H9 (cell line): ENCODE results near the gene RALGAPB. TPM values are rescaled to one million over a fixed set of nuclear protein-coding genes. Genes with fewer than 3 reads are reported as not detected.

Source experiments
- DNase-seq: peaks from one replicate; pipeline ENCODE4 v3.0.0-alpha.2; 2017
- H2AFZ ChIP-seq: one replicate; pipeline ENCODE4 v1.6.1; 2013; ENCODE audit warnings: mild to moderate bottlenecking, low read length, control low read depth, moderate library complexity
- H2AK5ac ChIP-seq: 2 replicates; pipeline ENCODE4 v1.6.1; 2013; ENCODE audit warnings: low read length, control low read depth, mixed read lengths; ENCODE audit not compliant: insufficient read length
- H2BK120ac ChIP-seq: one replicate; pipeline ENCODE4 v1.6.1; 2013; ENCODE audit warnings: low read depth, mild to moderate bottlenecking, low read length, control low read depth, inconsistent platforms; ENCODE audit not compliant: poor library complexity, severe bottlenecking
- H2BK12ac ChIP-seq: 2 replicates; pipeline ENCODE4 v1.6.1; 2013; ENCODE audit warnings: low read length, control low read depth, mixed read lengths, low read depth; ENCODE audit not compliant: insufficient read length
- H2BK15ac ChIP-seq: 2 replicates; pipeline ENCODE4 v1.6.1; 2013; ENCODE audit warnings: low read depth, low read length, control low read depth
- H2BK20ac ChIP-seq: one replicate; pipeline ENCODE4 v1.6.1; 2013; ENCODE audit warnings: low read depth, mild to moderate bottlenecking, low read length, control low read depth, inconsistent platforms; ENCODE audit not compliant: poor library complexity, severe bottlenecking
- H2BK5ac ChIP-seq: 2 replicates; pipeline ENCODE4 v1.6.1; 2013; ENCODE audit warnings: low read length, control low read depth, mixed read lengths; ENCODE audit not compliant: insufficient read length
- H3K14ac ChIP-seq: 2 replicates; pipeline ENCODE4 v1.6.1; 2013; ENCODE audit warnings: low read length, control low read depth; ENCODE audit not compliant: insufficient read depth
- H3K18ac ChIP-seq: 2 replicates; pipeline ENCODE4 v1.6.1; 2013; ENCODE audit warnings: low read depth, mild to moderate bottlenecking, mixed read lengths, low read length, control low read depth; ENCODE audit not compliant: insufficient read length
- H3K23ac ChIP-seq: 2 replicates; pipeline ENCODE4 v1.6.1; 2013; ENCODE audit warnings: low read length, control low read depth, mixed read lengths, low read depth; ENCODE audit not compliant: insufficient read length
- H3K23me2 ChIP-seq: 2 replicates; pipeline ENCODE4 v1.6.1; 2013; ENCODE audit warnings: low read depth, mild to moderate bottlenecking, mixed read lengths, low read length, control low read depth; ENCODE audit not compliant: insufficient read length, poor library complexity, severe bottlenecking
- H3K27ac ChIP-seq: 2 replicates; pipeline ENCODE4 v1.5.1; 2013; ENCODE audit warnings: low read length, control low read depth, mixed read lengths, low read depth; ENCODE audit not compliant: insufficient read length
- H3K27me3 ChIP-seq: 2 replicates; pipeline ENCODE4 v1.6.1; 2013; ENCODE audit warnings: low read length, control low read depth, inconsistent platforms; ENCODE audit not compliant: insufficient read depth
- H3K4ac ChIP-seq: 2 replicates; pipeline ENCODE4 v1.6.1; 2013; ENCODE audit warnings: low read depth, mild to moderate bottlenecking, control low read depth, inconsistent platforms, low read length, moderate library complexity
- H3K4me1 ChIP-seq: 2 replicates; pipeline ENCODE4 v1.6.1; 2013; ENCODE audit warnings: low read length, control low read depth, inconsistent platforms; ENCODE audit not compliant: insufficient read depth
- H3K4me2 ChIP-seq: 2 replicates; pipeline ENCODE4 v1.6.1; 2013; ENCODE audit warnings: low read length, control low read depth, mixed read lengths; ENCODE audit not compliant: insufficient read length, insufficient read depth
- H3K56ac ChIP-seq: 2 replicates; pipeline ENCODE4 v1.6.1; 2013; ENCODE audit warnings: low read depth, mild to moderate bottlenecking, mixed read lengths, low read length, control low read depth; ENCODE audit not compliant: insufficient read length
- H3K79me1 ChIP-seq: 2 replicates; pipeline ENCODE4 v1.6.1; 2013; ENCODE audit warnings: low read depth, mild to moderate bottlenecking, moderate library complexity, low read length, control low read depth, inconsistent platforms; ENCODE audit not compliant: insufficient read depth, poor library complexity, severe bottlenecking
- H3K79me2 ChIP-seq: 2 replicates; pipeline ENCODE4 v1.6.1; 2013; ENCODE audit warnings: low read length, control low read depth, inconsistent platforms; ENCODE audit not compliant: insufficient read depth
- H3K9ac ChIP-seq: 2 replicates; pipeline ENCODE4 v1.6.1; 2013; ENCODE audit warnings: low read length, control low read depth, mixed read lengths; ENCODE audit not compliant: insufficient read length; ENCODE audit errors: extremely low read depth
- H3K9me3 ChIP-seq: one replicate; pipeline ENCODE4 v1.6.1; 2013; ENCODE audit warnings: low read depth, low read length, inconsistent platforms; ENCODE audit not compliant: control insufficient read depth
- H3T11ph ChIP-seq: one replicate; pipeline ENCODE4 v1.6.1; 2013; ENCODE audit warnings: mild to moderate bottlenecking, low read length, control low read depth, inconsistent platforms
- H4K20me1 ChIP-seq: one replicate; pipeline ENCODE4 v1.6.1; 2013; ENCODE audit not compliant: control insufficient read depth, insufficient read length, insufficient read depth
- H4K5ac ChIP-seq: 2 replicates; pipeline ENCODE4 v1.6.1; 2013; ENCODE audit warnings: low read depth, mild to moderate bottlenecking, mixed read lengths, low read length, control low read depth; ENCODE audit not compliant: insufficient read length
- H4K8ac ChIP-seq: replicated peaks from 2 replicates; pipeline ENCODE4 v1.6.1; 2013; ENCODE audit warnings: low read length, control low read depth, mixed read lengths, low read depth; ENCODE audit not compliant: insufficient read length
- H4K91ac ChIP-seq: 2 replicates; pipeline ENCODE4 v1.6.1; 2013; ENCODE audit warnings: low read depth, mild to moderate bottlenecking, moderate library complexity, mixed read lengths, low read length, control low read depth; ENCODE audit not compliant: insufficient read length
- H3K27ac Mint-ChIP-seq, 3 experiments: 2 replicates in 2 of 3; 3 replicates in 1 of 3; pipeline ENCODE4 v1.8.0; 2020 to 2021; ENCODE audit warnings: mixed read lengths in 3 of 3, mild to moderate bottlenecking in 1 of 3, moderate library complexity in 1 of 3
- H3K27me3 Mint-ChIP-seq: 2 replicates; pipeline ENCODE4 v1.8.0; 2021; ENCODE audit warnings: low read depth, mild to moderate bottlenecking, moderate library complexity, mixed read lengths
- H3K36me3 Mint-ChIP-seq, 3 experiments: 2 replicates in 2 of 3; 3 replicates in 1 of 3; pipeline ENCODE4 v1.8.0; 2020 to 2021; ENCODE audit warnings: low read depth in 3 of 3, mixed read lengths in 3 of 3; ENCODE audit not compliant: insufficient read depth in 1 of 3
- H3K4me1 Mint-ChIP-seq, 2 experiments: 2 replicates each; pipeline ENCODE4 v1.8.0; 2020; ENCODE audit warnings: mixed read lengths in 2 of 2
- H3K4me3 Mint-ChIP-seq, 2 experiments: 2 replicates in 1 of 2; 3 replicates in 1 of 2; pipeline ENCODE4 v1.8.0; 2020 to 2021; ENCODE audit warnings: mild to moderate bottlenecking in 2 of 2, mixed read lengths in 2 of 2, moderate library complexity in 1 of 2
- H3K9me3 Mint-ChIP-seq, 2 experiments: 2 replicates in 1 of 2; 3 replicates in 1 of 2; pipeline ENCODE4 v1.8.0; 2020; ENCODE audit warnings: mild to moderate bottlenecking in 2 of 2, mixed read lengths in 2 of 2, moderate library complexity in 1 of 2
- WGBS: extraction: QIAGEN DNeasy Blood & Tissue Kit; methylation state at CpG from one replicate; pipeline ENCODE4 v1.1.7; 2013; ENCODE audit warnings: missing lambda C conversion rate, low lambda C conversion rate, mixed read lengths; ENCODE audit not compliant: insufficient read length; ENCODE audit errors: extremely low coverage; 5-methylcytosine and 5-hydroxymethylcytosine counted together
- total RNA-seq: library from RNA; stranded (reverse); gene quantifications from 2 replicates; pipeline ENCODE4 v1.2.1, GENCODE V29; 2021
- TF ChIP-seq, protein P1 (sequence below): fragments of 200-600 bp; sonication (generic); conservative IDR thresholded peaks from 3 replicates; pipeline ENCODE4 v1.8.0; 2021; ENCODE audit warnings: antibody characterized with exemption, mild to moderate bottlenecking

The RALGAPB gene
- total RNA-seq, 1 experiment from 2014 or later, result 28.5 TPM

- no CpG with 5 or more reads among the region's 4 CpGs for WGBS
- Histone ChIP-seq H3K14ac (no peak overlapping the region), H3T11ph (no peak overlapping the region), H3K23me2 (no peaks in the 10 kb centered on the region), H2BK12ac (no peak overlapping the region), H3K4me1 (no peaks in the 10 kb centered on the region; the same call in 1 of the 2 replicates), H2BK5ac (no peak overlapping the region), H3K79me2 (no peaks in the 10 kb centered on the region), H3K4me2 (no peak overlapping the region), H3K9me3 (no peaks in the 10 kb centered on the region), H3K27me3 (no peaks in the 10 kb centered on the region), H3K18ac (no peak overlapping the region), H3K4ac (no peak overlapping the region), H2BK120ac (no peak overlapping the region), H3K27ac (no peak overlapping the region), H3K23ac (no peak overlapping the region), H2AFZ (no peak overlapping the region), H4K8ac (no peak overlapping the region), H3K79me1 (no peaks in the 10 kb centered on the region), H4K20me1 (no peaks in the 10 kb centered on the region), H2BK15ac (no peak overlapping the region), H2BK20ac (no peak overlapping the region), H4K91ac (no peak overlapping the region), H4K5ac (no peak overlapping the region), H3K9ac (no peak overlapping the region), H2AK5ac (no peak overlapping the region), H3K56ac (no peak overlapping the region)
- no peaks in the 10 kb centered on the region; a peak in 1 of 5 replicates for H3K9me3 Mint-ChIP-seq
- peaks cover 21% of the 10 kb centered on the region for H3K27me3 Mint-ChIP-seq
- H3K27ac Mint-ChIP-seq, result no peak overlapping the region
- H3K4me1 Mint-ChIP-seq, result peaks cover 29 to 36% of the 10 kb centered on the region in 2 experiments
- H3K36me3 Mint-ChIP-seq, result no peaks in the 10 kb centered on the region
- TF ChIP-seq, protein P1, sequence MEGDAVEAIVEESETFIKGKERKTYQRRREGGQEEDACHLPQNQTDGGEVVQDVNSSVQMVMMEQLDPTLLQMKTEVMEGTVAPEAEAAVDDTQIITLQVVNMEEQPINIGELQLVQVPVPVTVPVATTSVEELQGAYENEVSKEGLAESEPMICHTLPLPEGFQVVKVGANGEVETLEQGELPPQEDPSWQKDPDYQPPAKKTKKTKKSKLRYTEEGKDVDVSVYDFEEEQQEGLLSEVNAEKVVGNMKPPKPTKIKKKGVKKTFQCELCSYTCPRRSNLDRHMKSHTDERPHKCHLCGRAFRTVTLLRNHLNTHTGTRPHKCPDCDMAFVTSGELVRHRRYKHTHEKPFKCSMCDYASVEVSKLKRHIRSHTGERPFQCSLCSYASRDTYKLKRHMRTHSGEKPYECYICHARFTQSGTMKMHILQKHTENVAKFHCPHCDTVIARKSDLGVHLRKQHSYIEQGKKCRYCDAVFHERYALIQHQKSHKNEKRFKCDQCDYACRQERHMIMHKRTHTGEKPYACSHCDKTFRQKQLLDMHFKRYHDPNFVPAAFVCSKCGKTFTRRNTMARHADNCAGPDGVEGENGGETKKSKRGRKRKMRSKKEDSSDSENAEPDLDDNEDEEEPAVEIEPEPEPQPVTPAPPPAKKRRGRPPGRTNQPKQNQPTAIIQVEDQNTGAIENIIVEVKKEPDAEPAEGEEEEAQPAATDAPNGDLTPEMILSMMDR, result no peak
- no peak for DNase-seq
- H3K4me3 Mint-ChIP-seq, result no peak overlapping the region
Observed at GRCh38 chr20:38604873-38605303, 132.2 kb downstream of the RALGAPB start.
